Measurements from ENCODE around the gene ANKS4B. TPM values are rescaled to one million over a fixed set of nuclear protein-coding genes. Genes with fewer than 3 reads are reported as not detected.

Gene ANKS4B
- total and polyA plus RNA-seq, 2 donors from 2014 or later = 1.4 to 9.7 TPM

GRCh38 chr16:21226749-21227148, 6.8 kb upstream of the ANKS4B start:
- TF ChIP-seq, protein P1, sequence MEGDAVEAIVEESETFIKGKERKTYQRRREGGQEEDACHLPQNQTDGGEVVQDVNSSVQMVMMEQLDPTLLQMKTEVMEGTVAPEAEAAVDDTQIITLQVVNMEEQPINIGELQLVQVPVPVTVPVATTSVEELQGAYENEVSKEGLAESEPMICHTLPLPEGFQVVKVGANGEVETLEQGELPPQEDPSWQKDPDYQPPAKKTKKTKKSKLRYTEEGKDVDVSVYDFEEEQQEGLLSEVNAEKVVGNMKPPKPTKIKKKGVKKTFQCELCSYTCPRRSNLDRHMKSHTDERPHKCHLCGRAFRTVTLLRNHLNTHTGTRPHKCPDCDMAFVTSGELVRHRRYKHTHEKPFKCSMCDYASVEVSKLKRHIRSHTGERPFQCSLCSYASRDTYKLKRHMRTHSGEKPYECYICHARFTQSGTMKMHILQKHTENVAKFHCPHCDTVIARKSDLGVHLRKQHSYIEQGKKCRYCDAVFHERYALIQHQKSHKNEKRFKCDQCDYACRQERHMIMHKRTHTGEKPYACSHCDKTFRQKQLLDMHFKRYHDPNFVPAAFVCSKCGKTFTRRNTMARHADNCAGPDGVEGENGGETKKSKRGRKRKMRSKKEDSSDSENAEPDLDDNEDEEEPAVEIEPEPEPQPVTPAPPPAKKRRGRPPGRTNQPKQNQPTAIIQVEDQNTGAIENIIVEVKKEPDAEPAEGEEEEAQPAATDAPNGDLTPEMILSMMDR (IDR thresholded peaks at IDR 0.05; ENCODE audit: borderline replicate concordance, extremely low read depth, insufficient read depth) = no peak
- Histone ChIP-seq H3K9ac (ENCODE audit: low read length in 3 of 3) (no peak overlapping the region), H3K27ac (ENCODE audit: low read depth in 2 of 2, low read length in 2 of 2) (no peak overlapping the region), H3K4me3 (ENCODE audit: low read length in 3 of 3) (no peak overlapping the region), H3K27me3 (ENCODE audit: control insufficient read depth, insufficient read depth, low read length) (no peaks in the 10 kb centered on the region), H3K9me3 (ENCODE audit: control insufficient read depth in 2 of 3, insufficient read depth in 1 of 3, low read length in 3 of 3) (no peaks in the 10 kb centered on the region), H3K36me3 (ENCODE audit: control insufficient read depth in 2 of 3, insufficient read depth in 3 of 3, low read length in 3 of 3) (no peaks in the 10 kb centered on the region), H3K4me1 (ENCODE audit: control insufficient read depth in 2 of 3, insufficient read depth in 2 of 3, low read depth in 1 of 3, low read length in 3 of 3) (peaks cover 0 to 8% (median 0%) of the 10 kb centered on the region in 3 donors)
- intact Hi-C loops (cut with DNase I) = no loop called here
- DNase-seq (no peak), FAIRE-seq (no peak)

DNA sequence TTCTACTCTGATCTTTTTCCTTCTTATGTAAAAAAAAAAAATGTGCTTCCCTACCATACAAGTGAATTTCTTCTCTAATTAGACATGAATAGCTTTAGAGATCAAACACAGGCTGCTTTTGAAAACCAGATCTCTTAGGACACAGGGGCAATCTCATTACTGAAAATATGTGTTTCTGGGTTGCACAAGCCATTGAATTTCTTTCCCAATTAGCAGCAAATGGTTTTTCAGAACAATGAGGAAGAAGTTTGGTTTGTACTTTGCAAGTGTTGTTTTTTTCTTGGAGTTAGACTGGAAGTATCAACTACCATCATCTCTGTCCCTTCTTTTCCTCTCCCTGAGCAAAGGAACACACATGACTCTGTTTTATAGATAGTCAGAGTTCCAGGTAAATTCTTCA, 5.6 kb upstream of the ANKS4B start:
- DNase-seq = no peak
- no peaks in the 10 kb centered on the region for H3K9me3 ChIP-seq (ENCODE audit: control insufficient read depth in 2 of 3, insufficient read depth in 1 of 3, low read length in 3 of 3)
- FAIRE-seq = no peak
- TF ChIP-seq, protein P1 (IDR thresholded peaks at IDR 0.05; ENCODE audit: borderline replicate concordance, extremely low read depth, insufficient read depth) = no peak
- no peak overlapping the region for H3K27ac ChIP-seq (ENCODE audit: low read depth in 2 of 2, low read length in 2 of 2)
- H3K36me3 ChIP-seq (ENCODE audit: control insufficient read depth in 2 of 3, insufficient read depth in 3 of 3, low read length in 3 of 3) = no peaks in the 10 kb centered on the region
- no peak overlapping the region for H3K9ac ChIP-seq (ENCODE audit: low read length in 3 of 3)
- H3K4me3 ChIP-seq (ENCODE audit: low read length in 3 of 3) = no peak overlapping the region
- peaks cover 0 to 13% (median 0%) of the 10 kb centered on the region in 3 donors for H3K4me1 ChIP-seq (ENCODE audit: control insufficient read depth in 2 of 3, insufficient read depth in 2 of 3, low read depth in 1 of 3, low read length in 3 of 3)
- intact Hi-C loops (cut with DNase I) = no loop called here
- no peaks in the 10 kb centered on the region for H3K27me3 ChIP-seq (ENCODE audit: control insufficient read depth, insufficient read depth, low read length)

- Histone ChIP-seq H3K4me1 (ENCODE audit: control insufficient read depth in 2 of 3, insufficient read depth in 2 of 3, low read depth in 1 of 3, low read length in 3 of 3) (peaks cover 0 to 16% (median 0%) of the 10 kb centered on the region in 3 donors), H3K4me3 (ENCODE audit: low read length in 3 of 3) (no peak overlapping the region), H3K9ac (ENCODE audit: low read length in 3 of 3) (no peak overlapping the region), H3K9me3 (ENCODE audit: control insufficient read depth in 2 of 3, insufficient read depth in 1 of 3, low read length in 3 of 3) (no peaks in the 10 kb centered on the region), H3K27me3 (ENCODE audit: control insufficient read depth, insufficient read depth, low read length) (no peaks in the 10 kb centered on the region), H3K36me3 (ENCODE audit: control insufficient read depth in 2 of 3, insufficient read depth in 3 of 3, low read length in 3 of 3) (no peaks in the 10 kb centered on the region), H3K27ac (ENCODE audit: low read depth in 2 of 2, low read length in 2 of 2) (no peak overlapping the region)
- intact Hi-C loops (cut with DNase I) = no loop called here
- DNase-seq = no peak
- TF ChIP-seq, protein P1 (IDR thresholded peaks at IDR 0.05; ENCODE audit: borderline replicate concordance, extremely low read depth, insufficient read depth) = no peak
- no peak for FAIRE-seq
Observed at GRCh38 chr16:21228361-21228872, 5.1 kb upstream of the ANKS4B start.

- intact Hi-C loops (cut with DNase I) = no loop called here
Observed at GRCh38 chr16:21233045-21233520, 416 bp upstream of the ANKS4B start.

More at GRCh38 chr16:21233045-21233520, 416 bp upstream of the ANKS4B start:
- no peaks in the 10 kb centered on the region for H3K9me3 ChIP-seq (ENCODE audit: control insufficient read depth in 2 of 3, insufficient read depth in 1 of 3, low read length in 3 of 3)
- H3K4me1 ChIP-seq (ENCODE audit: control insufficient read depth in 2 of 3, insufficient read depth in 2 of 3, low read depth in 1 of 3, low read length in 3 of 3) = peaks cover 0 to 16% (median 0%) of the 10 kb centered on the region in 3 donors
- no peak overlapping the region for H3K9ac ChIP-seq (ENCODE audit: low read length in 3 of 3)
- peak overlapping the region in 1 of 2 donors; percentile 67 for H3K27ac ChIP-seq (ENCODE audit: low read depth in 2 of 2, low read length in 2 of 2)
- TF ChIP-seq, protein P1 (IDR thresholded peaks at IDR 0.05; ENCODE audit: borderline replicate concordance, extremely low read depth, insufficient read depth) = no peak
- DNase-seq = no peak
- no peak for FAIRE-seq
- H3K27me3 ChIP-seq (ENCODE audit: control insufficient read depth, insufficient read depth, low read length) = no peaks in the 10 kb centered on the region
- H3K36me3 ChIP-seq (ENCODE audit: control insufficient read depth in 2 of 3, insufficient read depth in 3 of 3, low read length in 3 of 3) = no peaks in the 10 kb centered on the region
- H3K4me3 ChIP-seq (ENCODE audit: low read length in 3 of 3) = peak overlapping the region in 2 of 3 donors; percentile 12 to 92
